GM19023 (cell line): ENCODE results near the gene LRRC4C.
"Not testable (repeated sequence)": the region's sequence is repeated elsewhere in the genome, so short reads cannot be mapped to it uniquely, and the experiment has no call there.

Source experiments
- ATAC-seq: cut with Tn5 transposase; IDR thresholded peaks from one replicate; pipeline ENCODE4 v1.9.1; 2021; ENCODE audit warnings: mild to moderate bottlenecking, moderate library complexity; ENCODE audit not compliant: unreplicated experiment

LRRC4C gene

DNA sequence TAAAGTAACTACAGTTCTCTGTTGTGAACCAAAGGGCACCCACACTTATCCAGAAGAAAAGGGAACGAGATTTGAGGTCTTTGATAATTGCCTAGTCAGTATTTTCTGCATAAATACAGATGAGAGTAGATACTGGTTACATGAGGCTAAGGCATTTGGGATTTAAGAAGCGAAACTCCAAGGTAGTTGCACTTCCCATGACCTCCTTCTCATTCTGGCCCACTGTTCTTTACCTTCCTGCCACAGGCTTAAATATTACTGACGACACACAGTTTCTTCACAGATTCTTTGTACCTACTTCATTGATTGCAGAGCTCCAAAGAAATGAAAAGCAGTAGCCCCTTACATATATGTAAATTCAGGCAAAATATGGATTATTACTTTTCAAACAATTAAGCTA is 915.3 kb downstream of the LRRC4C start:
- ATAC-seq: no peak

DNA sequence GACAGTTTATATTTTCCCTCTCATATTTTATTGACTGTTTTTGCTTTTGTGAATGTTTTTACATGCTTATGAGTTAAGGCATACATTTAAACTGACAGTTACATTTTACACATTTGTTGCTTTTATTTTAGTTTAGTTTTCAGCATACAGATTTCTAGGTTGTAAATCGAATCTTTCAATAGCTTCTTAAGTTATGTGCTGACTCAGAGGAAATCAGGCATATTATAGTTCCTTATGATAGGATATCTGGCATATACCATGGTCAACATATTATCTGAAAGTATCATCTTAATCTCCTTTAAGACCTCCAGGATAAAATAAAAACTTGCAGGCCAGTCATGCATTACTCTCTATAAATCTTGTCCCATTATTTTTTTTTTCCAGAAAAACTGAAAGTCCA is 916.6 kb downstream of the LRRC4C start:
- ATAC-seq: no peak

DNA sequence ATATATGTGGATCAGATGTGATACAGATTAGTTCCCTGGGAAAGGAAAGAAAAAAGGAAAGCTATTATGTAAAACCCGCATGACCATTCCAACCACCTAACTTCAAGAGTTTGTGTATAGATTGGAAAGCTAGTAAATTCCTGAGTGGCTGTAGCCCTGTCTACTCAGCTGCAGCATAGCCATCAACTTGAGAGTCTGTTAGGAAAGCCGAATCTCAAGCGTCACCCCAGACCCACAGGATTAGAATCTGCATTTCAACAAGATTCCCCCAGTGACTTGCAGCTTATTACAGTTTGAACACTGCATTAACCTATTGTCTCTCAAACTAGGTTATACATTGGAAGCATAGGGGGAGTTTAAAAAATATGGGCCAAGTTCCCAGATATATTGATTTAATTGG is 921.7 kb downstream of the LRRC4C start:
- ATAC-seq: no peak

GRCh38 chr11:40522080-40522479 is 937.4 kb downstream of the LRRC4C start:
- ATAC-seq: not testable (repeated sequence)

GRCh38 chr11:40517122-40517521 is 942.3 kb downstream of the LRRC4C start:
- ATAC-seq: no peak

DNA sequence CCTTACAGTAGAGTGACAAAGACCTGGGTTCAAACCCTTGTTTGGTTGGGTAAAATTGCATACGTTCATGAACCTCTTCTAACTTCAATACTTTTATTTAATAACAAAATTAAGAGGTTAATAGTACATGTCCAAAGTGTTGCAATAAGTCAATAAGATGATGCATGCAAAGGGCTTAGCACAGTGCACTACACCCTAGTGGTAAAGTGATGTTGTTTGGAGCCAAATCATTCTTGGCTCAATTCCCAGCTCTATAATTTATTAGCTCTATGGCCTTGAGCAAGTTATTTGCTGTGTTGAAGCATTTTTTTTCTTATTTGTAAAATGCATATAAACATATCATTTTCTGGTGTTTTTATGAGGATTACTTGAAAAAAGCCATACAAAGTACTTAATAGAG is 945.3 kb downstream of the LRRC4C start:
- ATAC-seq: no peak

DNA sequence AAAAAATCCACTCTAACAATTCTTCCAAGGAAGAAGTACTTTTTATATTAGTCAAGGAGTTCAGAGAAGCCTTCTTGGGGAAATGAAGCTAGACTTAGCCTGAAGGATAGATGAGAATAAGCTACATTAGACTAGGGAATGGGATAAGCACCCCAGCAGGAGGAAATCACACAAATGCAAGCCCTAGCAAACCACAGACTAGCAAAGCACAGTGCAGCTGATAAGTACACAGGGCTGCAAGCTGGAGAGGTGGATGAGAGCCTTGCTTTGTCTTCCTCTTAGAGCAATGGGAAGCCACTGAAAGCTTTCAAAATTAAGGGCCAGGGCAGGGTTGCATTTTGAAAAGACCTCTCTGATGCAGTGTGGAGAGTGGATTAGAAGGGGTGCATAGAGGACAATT is 946.2 kb downstream of the LRRC4C start:
- ATAC-seq: no peak

DNA sequence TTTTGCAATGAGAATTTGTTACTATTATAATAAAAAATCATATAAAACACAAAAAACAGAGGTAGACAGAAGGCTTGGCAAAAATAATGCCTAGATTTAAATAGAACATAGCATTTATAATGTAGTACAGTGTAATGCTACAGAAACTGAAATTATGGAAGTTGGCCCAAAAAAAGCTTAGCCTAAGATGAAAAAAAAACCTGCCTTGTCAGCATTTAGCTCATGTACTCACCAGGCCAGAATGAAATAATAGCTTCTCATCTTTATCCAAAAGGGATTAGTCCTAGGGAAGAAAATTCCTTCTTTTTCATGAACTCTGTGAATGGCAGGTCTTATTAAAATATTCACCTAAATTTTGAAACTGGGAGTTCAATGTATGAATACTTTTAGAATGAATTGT is 951.1 kb downstream of the LRRC4C start:
- no peak for ATAC-seq

DNA sequence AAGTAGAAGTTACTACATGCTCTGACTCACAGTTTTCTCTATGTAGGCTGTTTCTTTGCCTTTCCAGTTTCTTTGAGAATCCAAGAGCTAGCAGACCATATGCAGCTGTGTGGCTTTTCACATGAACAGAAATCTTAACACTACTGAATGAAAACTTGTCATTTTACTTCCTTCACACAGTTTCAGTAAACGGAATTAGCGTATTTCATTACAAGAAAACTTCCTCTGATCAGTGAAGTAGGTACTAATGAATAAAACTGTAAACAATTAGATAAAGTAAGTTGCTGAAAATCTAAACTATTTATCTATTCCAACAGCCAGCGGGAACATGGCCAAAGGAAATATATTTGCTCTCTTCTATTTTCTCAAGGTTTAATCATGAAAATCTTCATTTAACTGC is 953.2 kb downstream of the LRRC4C start:
- ATAC-seq: no peak

- ATAC-seq: no peak
These were observed 968.1 kb downstream of the LRRC4C start for GRCh38 chr11:40491341-40491740.

- ATAC-seq: no peak
These were observed 991.7 kb downstream of the LRRC4C start for GRCh38 chr11:40467771-40468170.

DNA sequence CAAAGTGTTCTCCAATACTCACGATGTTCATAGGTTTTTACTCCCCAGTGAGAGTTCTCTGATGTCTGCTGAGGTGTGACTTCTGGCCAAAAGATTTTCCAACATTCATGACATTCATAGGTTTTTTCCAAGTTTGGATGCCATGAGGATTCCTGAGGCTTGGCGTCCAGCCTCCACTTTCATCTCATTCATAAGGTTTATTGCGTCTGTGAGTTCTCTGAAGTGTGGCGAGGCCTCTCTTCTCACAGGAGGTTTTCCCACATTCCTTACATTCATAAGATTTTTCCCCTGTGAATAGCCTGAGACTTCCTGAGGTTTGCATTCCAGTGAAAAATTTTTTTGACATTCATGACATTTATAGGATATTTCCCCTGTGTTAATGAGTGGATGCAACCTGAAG is 1014.1 kb downstream of the LRRC4C start:
- no peak for ATAC-seq

- no peak for ATAC-seq
These were observed 1015.3 kb downstream of the LRRC4C start for GRCh38 chr11:40444151-40444550.

DNA sequence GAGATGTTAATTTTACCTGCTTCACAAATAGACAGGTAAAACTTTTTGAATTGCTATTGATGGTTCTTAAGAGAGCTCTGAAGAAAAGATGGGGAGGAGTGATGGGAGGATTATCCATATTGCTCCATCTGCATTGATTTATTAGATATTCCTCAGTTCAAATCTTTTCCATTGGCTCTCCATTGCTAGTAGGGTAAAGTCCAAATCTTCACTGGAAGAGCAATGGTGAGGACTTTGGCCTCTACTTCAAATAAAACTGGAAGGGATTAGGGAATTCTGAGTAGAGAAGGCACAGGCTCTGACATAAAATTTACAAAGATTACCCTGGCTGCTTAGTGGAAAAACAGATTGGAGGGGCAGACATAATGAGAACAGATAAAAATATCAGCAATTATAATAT is 1024.1 kb downstream of the LRRC4C start:
- no peak for ATAC-seq

DNA sequence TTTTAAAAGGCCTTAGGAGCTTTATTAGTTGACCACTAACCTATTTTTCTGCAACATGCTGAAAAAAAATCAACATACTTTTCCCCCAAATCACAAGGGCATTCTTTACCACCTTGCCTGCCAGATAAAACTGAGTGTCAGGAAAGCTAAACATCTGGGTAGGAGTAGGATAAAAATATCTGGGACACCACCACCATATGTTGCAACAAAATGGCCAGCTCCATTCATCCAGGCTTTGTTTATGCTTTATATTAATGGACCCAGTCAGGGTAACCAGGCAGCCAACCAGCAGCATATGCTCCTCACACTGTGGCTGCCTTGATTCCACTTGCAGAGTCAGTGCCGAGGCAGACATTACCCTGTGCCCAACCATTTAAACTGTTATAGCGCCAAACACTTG is 1024.5 kb downstream of the LRRC4C start:
- ATAC-seq: no peak

- ATAC-seq: no peak
These were observed 1027.1 kb downstream of the LRRC4C start for GRCh38 chr11:40432358-40432757.

- no peak for ATAC-seq
These were observed 1034.3 kb downstream of the LRRC4C start for GRCh38 chr11:40425168-40425567.

DNA sequence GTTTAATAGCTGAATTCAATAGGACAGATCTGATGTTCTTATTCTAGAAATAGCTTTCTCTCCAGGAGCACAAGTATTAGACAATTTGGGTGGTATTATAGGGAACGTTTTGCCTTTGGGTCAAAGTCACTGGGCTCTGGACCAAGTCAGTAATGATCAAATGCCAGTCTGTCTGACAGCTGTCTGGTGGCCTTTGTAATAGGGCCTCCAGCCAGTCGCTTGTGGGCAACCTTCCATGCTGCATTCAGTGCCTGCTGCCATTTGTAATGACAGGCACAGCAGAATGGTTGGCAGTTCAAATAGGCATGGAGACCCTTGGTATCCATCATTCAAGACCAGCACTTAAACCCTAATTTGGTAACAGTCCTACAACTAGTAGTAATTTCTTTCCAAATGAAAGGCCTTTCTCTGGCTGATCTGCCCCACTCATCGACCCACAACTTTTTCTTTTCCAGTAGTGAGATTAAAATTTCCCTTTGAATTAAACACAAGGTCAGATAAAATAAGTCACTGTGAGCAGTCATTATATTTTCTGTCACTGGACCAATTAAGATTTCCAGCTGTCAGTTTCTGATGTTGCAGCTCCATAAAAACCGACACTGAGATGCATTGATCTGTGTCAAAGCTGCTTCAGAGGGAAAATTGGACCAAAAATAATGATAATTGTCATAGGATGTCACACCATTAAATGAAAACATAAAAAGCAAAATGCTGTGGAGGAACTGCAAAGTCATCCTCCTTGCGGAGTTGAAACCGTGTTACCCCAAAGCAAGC is 1038.1 kb downstream of the LRRC4C start:
- ATAC-seq: no peak

- ATAC-seq: no peak
These were observed 1041.8 kb downstream of the LRRC4C start for GRCh38 chr11:40417627-40418026.

DNA sequence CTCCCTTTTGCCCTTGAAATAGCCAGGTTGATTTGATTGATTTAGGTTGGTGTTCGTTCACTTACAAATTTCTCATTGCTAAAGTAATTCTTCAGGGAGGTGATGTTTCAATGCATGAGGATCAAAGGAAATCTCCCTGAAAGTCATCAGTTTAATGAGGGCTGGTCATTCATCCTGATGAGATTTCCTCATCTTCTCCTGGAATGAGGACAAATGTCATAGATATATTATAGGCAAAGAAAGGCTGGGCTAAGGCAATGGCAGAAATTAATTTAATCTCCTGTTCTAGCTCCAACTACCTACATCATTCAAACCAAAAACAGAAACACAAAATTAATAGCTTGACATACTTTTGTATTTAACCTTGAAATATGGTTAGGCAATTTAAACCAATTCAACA is 1052.1 kb downstream of the LRRC4C start:
- no peak for ATAC-seq

DNA sequence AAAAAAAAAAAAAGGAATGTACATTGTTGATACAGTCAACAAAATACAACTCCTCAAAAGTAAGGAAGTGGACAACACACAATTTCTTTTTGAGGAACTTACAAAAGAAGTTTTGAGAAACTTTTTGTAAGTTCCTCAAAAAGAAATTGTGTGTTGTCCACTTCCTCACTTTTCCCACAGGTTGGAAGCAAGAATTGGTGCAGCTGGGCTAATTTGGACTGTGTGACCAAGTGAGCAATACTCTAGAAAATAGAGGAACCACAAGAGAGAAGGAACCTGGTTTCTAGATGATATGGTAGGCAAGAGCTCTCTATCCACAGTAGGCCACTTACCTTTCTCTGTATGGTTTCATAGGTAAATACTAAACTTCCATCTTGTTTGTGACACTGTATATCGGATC is 1053.8 kb downstream of the LRRC4C start:
- ATAC-seq: no peak

GRCh38 chr11:40403321-40403720 is 1056.1 kb downstream of the LRRC4C start:
- no peak for ATAC-seq
